Activated CD4-positive, CD25-positive, alpha-beta regulatory T cell (primary cell): Measurements from ENCODE around the gene HTT.
A peak's percentile ranks its signal among the peaks of the same experiment; 100 is the strongest.

Experiments
- DNase-seq, 4 experiments: peaks; one replicate each; lab custom pipeline; 2025; lab: John Stamatoyannopoulos, UW

HTT gene

GRCh38 chr4:3200423-3201090, 126.1 kb downstream of the HTT start:
- no peak for DNase-seq

GRCh38 chr4:3201718-3202702, 127.5 kb downstream of the HTT start:
- peak; percentile 9 to 81 (median 50) for DNase-seq

- peak in 1 of 4 experiments; percentile 16 for DNase-seq
These were observed 128.6 kb downstream of the HTT start for GRCh38 chr4:3202836-3203820.

- DNase-seq, result no peak
These were observed 129.5 kb downstream of the HTT start for GRCh38 chr4:3203971-3204431.

- no peak for DNase-seq
These were observed 131.5 kb downstream of the HTT start for GRCh38 chr4:3205995-3206394.

GRCh38 chr4:3206439-3207100, 132.1 kb downstream of the HTT start:
- DNase-seq, result no peak

- DNase-seq, result no peak
These were observed 133.1 kb downstream of the HTT start for GRCh38 chr4:3207531-3208037.

GRCh38 chr4:3208826-3209225, 134.3 kb downstream of the HTT start:
- DNase-seq, result no peak

GRCh38 chr4:3209551-3210325, 135.3 kb downstream of the HTT start:
- no peak for DNase-seq

- DNase-seq, result no peak
These were observed 136.0 kb downstream of the HTT start for GRCh38 chr4:3210467-3210866.

- DNase-seq, result no peak
These were observed 137.4 kb downstream of the HTT start for GRCh38 chr4:3211866-3212265.

GRCh38 chr4:3212391-3213105, 138.1 kb downstream of the HTT start:
- DNase-seq, result no peak

- DNase-seq, result no peak
These were observed 138.6 kb downstream of the HTT start for GRCh38 chr4:3213106-3213425.

- no peak for DNase-seq
These were observed 139.3 kb downstream of the HTT start for GRCh38 chr4:3213661-3214250.

GRCh38 chr4:3215256-3215655, 140.8 kb downstream of the HTT start:
- no peak for DNase-seq

- no peak for DNase-seq
These were observed 141.3 kb downstream of the HTT start for GRCh38 chr4:3215733-3216132.

- no peak for DNase-seq
These were observed 142.8 kb downstream of the HTT start for GRCh38 chr4:3217266-3217665.

GRCh38 chr4:3217771-3218170, 143.3 kb downstream of the HTT start:
- no peak for DNase-seq
